Measurements from ENCODE around the gene PSEN2.
"Not testable (repeated sequence)": the region's sequence is repeated elsewhere in the genome, so short reads cannot be mapped to it uniquely, and the experiment has no call there.

DNA sequence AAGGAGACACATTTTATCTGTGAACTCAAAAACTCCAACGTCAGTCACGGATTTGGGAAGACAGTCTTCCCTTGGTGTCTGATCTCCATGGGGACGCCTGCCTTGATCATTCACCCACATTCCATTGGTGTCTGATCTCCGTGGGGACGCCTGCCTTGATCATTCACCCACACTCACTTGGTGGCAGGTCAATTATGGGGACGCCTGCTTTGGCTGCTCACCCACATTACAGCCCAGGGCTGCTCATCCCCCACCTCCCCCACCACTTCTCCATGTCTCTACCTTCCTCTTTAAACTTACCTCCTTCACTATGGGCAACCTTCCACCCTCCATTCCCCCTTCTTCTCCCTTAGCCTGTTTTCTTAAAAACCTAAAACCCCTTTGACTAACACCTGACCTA, 36.2 kb upstream of the PSEN2 start:
- TF ChIP-seq POLR2A, EP300, POLR2AphosphoS5 (IDR thresholded peaks at IDR 0.05): not testable (repeated sequence)
